GM10266 (cell line): ENCODE measurements around the gene SPATA13.

Experiments used
- DNase-seq: peaks from one replicate; pipeline ENCODE4 v3.0.0; 2012; ENCODE audit errors: extremely low spot score
- CTCF ChIP-seq: IDR thresholded peaks from 2 replicates; pipeline ENCODE4 v1.5.1; 2012; ENCODE audit warnings: mild to moderate bottlenecking, low read depth; ENCODE audit not compliant: control insufficient read depth, insufficient read depth; ENCODE audit errors: missing control alignments

The SPATA13 gene

DNA sequence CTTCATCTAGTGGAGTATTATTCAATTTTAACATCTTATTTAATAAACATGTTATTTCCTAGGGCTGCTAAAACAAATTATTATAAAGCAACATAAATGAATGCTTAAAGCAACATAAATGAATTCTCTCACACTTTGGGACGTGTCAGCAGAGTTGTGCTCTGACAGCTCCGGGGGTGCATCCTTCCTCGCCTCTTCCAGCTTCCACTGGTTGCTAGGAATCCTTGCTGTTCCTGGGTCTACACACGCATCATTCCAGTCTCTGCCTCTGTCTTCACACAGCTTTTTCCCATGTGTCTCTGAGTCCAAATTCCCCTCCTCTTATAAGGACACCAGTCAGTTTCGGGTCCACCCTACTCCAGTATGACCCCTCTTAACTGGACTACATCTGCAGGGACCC is 21.6 kb upstream of the SPATA13 start:
- no peak for TF ChIP-seq CTCF
- no peak for DNase-seq

DNA sequence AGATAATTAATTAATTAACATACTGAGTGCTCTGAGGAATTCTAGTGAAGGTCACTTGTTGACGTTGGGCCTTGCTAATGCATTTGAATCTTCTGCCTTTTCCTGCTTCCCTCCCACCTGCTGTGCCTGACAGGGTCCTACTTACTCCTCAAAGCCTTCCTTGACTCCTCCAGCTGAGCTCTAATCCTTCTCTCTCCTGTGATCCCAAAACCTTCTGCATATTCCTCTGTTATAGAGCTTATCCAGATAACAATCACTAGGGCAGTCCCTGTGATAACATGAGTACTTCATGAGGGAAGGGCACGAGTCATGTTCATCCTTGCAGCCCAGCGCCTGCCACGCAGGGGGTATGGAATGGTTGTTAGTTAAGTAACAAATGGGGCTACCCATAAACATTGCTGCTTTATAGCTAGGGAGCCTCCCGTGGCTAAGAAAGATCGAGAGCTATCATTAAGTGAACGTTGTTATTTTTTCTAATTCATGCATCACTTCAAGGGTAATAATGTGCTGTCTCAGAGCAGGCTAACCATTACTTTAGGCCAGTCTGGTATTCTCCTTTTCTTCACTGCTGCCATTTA is 19.1 kb upstream of the SPATA13 start:
- TF ChIP-seq CTCF: no peak
- no peak for DNase-seq

- no peak for DNase-seq
- TF ChIP-seq CTCF: no peak
Observed at GRCh38 chr13:24142453-24142852, 18.1 kb upstream of the SPATA13 start.

DNA sequence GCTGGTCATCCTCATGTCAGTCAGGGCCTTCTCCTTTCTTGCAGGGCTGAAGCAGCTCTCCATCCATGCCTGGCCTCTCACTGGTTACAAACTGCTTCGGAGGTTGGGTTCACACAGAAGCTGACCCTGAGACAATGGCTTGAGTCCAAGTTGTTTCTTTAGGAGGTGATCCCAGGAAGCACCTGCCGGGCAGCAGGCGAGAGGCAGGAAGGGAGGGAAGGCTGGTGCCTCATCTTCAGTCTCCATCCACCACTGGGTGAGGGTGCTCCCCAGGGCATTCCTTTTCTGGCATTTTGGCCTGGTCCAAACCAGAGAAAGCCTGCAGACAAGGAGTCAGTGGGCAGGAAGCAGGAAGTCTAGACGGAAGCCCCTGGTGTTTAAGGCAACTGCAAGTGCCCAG is 17.6 kb upstream of the SPATA13 start:
- DNase-seq: no peak
- TF ChIP-seq CTCF: no peak

DNA sequence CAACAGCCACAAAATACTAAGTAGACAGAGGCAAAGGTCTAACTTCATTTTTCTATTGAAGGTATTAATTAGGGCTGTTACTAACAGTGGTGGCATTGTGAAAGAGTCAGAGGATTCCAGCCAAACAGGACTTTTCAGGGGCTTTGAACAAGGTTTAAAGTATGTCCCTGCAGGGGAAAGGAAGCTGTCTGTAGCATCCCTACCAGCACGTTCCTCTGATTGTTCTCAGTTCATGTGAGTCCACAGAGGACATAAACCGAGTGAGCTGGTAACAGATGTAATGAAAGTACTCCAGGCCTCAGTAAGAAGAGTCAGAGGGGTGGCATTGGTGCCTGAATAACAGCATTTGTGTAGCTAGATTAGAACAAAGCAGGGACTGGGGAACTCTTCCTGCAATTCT is 15.3 kb upstream of the SPATA13 start:
- no peak for DNase-seq
- no peak for TF ChIP-seq CTCF

GRCh38 chr13:24145674-24146073 is 14.8 kb upstream of the SPATA13 start:
- no peak for TF ChIP-seq CTCF
- no peak for DNase-seq

DNA sequence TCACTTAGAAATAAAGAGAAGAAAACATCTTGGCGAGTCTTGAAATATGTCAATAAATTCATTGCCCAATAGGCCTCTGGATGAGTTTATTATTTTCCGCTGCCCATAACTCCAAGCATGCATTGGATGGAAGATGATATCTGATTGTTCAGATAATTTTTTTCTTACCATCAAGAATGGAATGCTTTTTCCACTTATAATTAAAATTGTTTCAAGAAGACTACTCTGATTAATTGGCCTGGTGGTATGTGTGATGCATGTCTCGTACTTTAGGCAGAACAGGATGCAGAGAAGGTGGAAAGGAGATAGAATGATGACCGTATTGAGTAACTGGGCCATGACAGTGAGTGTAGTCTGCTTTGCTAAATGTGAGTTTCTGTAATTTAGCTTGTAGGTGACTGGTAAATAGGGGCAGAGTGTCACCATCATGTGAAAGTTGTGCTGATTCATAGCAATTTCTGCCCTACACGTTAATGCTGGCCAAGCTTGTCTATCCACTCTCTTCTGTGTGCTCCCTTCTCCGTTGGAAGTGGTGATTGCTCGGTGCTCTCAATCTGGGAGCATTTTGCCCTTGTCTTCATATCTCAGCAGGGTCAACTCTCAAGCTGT is 13.5 kb upstream of the SPATA13 start:
- no peak for DNase-seq
- no peak for TF ChIP-seq CTCF
